AG09319 (cell line): ENCODE data around the gene RAD9A.
"Not testable (repeated sequence)": the region's sequence is repeated elsewhere in the genome, so short reads cannot be mapped to it uniquely, and the experiment has no call there.

ENCODE experiments used
- DNase-seq: peaks from one replicate; pipeline ENCODE4 v3.0.0-alpha.2; 2010; ENCODE audit warnings: low read depth; ENCODE audit errors: extremely low read depth
- TF ChIP-seq, protein P1 (sequence below): IDR thresholded peaks from 2 replicates; pipeline ENCODE4 v1.5.1; 2011; ENCODE audit warnings: low read depth, mild to moderate bottlenecking, inconsistent platforms, low read length, moderate library complexity

Gene RAD9A

DNA sequence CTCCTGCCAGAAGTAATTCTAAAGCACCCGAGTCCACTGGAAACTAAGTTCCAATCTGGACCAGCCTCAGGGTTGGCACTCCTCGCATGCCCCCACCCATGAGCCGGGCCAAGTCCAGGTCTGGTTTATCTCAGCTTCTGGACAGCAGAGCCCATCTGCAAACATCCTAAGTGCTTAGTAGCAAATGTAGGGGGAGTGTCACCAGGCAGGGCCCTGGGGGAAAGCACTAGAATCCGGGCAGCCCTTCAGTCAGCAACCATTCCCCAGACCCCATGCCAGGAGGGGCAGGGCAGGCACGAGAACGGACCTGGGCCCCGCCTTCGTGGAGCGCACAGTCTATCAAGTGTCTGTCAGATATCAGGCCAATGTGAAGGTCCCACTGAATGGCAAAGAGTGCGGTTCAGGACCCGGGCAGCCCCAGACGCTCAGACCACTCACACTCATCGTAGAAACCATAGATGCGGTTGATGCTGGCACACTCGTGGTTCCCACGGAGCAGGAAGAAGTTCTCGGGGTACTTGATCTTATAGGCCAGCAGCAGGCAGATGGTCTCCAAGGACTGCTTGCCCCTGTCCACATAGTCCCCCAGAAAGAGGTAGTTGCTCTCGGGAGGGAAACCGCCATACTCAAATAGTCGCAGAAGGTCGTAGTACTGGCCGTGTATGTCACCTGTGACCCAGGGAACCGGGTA lies 8.6 kb downstream of the RAD9A start:
- DNase-seq, result no peak
- TF ChIP-seq, protein P1, sequence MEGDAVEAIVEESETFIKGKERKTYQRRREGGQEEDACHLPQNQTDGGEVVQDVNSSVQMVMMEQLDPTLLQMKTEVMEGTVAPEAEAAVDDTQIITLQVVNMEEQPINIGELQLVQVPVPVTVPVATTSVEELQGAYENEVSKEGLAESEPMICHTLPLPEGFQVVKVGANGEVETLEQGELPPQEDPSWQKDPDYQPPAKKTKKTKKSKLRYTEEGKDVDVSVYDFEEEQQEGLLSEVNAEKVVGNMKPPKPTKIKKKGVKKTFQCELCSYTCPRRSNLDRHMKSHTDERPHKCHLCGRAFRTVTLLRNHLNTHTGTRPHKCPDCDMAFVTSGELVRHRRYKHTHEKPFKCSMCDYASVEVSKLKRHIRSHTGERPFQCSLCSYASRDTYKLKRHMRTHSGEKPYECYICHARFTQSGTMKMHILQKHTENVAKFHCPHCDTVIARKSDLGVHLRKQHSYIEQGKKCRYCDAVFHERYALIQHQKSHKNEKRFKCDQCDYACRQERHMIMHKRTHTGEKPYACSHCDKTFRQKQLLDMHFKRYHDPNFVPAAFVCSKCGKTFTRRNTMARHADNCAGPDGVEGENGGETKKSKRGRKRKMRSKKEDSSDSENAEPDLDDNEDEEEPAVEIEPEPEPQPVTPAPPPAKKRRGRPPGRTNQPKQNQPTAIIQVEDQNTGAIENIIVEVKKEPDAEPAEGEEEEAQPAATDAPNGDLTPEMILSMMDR, result no peak

- no peak for DNase-seq
- TF ChIP-seq, protein P1, result no peak
These were observed 9.2 kb downstream of the RAD9A start for GRCh38 chr11:67400942-67401494.

GRCh38 chr11:67401495-67402191 lies 9.9 kb downstream of the RAD9A start, which contains the start of gene PPP1CA:
TSS of gene PPP1CA (minus strand) at chr11:67401858. CDS start at chr11:67401782, 76 bp downstream.
- TF ChIP-seq, protein P1, result no peak; the same call in none of the 2 replicates

DNA sequence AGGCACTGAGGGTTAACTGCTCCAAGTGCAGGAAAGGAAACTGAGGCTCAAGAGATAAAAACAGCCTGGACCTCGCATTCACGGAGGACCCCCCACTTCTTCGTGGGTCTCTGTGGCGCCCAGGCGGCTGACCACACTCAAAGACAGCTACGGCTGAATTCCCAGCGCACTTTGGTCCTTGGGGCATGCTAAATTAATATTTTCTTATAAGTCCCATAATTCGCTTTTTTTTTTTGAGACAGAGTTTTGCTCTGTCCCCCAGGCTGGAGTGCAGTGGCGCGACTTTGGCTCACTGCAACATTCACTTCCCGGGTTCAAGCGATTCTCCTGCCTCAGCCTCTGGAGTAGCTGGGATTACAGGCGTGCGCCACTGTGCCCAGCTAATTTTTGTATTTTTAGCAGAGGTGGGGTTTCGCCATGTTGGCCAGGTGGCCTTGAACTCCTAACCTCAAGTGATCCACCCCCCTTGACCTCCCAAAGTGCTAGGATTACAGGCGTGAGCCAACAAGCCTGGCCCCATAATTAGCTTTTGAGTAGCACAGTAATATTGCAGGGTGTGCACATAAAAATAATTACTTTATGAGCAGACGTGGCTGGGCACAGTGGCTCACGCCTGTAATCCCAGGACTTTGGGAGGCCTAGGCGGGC lies 10.5 kb downstream of the RAD9A start:
- DNase-seq, result not testable (repeated sequence)

More at GRCh38 chr11:67401495-67402191, 9.9 kb downstream of the RAD9A start, which contains the start of gene PPP1CA:
- peak; percentile 69 for DNase-seq

DNA sequence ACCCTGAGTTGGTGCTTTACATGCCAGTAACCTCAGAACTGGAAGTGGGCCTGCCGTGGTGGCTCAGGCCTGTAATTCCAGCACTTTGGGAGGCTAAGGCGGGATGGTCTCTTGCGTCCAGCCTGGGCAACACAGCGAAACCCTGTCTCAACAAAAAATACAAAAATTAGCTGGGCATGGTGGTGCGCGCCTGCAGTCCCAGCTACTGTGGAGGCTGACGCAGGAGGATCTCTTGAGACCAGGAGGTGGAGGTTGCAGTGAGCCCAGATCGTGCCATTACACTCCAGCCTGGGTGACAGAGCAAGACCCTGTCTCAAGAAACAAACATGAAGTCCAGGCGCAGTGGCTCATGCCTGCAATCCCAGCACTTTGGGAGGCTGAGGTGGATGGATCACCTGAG lies 11.3 kb downstream of the RAD9A start:
- not testable (repeated sequence) for DNase-seq

- TF ChIP-seq, protein P1, result no peak
- no peak for DNase-seq
These were observed 12.9 kb downstream of the RAD9A start for GRCh38 chr11:67404515-67405195.

DNA sequence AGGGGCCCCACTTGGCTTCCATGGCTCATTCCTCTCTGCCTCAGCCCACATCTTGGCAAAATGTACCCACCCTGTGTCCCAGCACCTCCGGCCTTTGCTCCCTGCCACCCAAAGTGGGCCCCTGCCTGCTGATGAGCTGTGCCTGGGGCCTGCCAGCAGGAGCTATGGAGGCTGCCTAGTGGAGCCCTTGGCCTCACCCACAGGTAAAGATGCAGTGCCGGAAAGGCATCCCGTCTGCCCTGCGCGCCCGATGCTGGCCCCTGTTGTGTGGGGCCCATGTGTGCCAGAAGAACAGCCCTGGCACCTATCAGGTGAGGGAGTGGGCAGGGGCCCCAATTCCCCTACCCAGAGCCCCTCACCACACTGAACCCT lies 13.4 kb downstream of the RAD9A start:
- TF ChIP-seq, protein P1, result no peak

More for the DNA sequence above, 13.4 kb downstream of the RAD9A start:
- DNase-seq, result no peak
